ENCODE measurements around the gene TCF12. TPM values are rescaled to one million over a fixed set of nuclear protein-coding genes. Genes with fewer than 3 reads are reported as not detected.

The TCF12 gene
- total RNA-seq, 1 donor from 2014 or later, result 93.0 TPM

GRCh38 chr15:57018151-57018550 lies 99.7 kb downstream of the TCF12 start:
- Histone ChIP-seq H3K27ac (no peak overlapping the region), H3K4me3 (no peak overlapping the region), H3K4me1 (peaks cover 12% of the 10 kb centered on the region), H3K9me3 (no peaks in the 10 kb centered on the region), H3K27me3 (ENCODE audit: low read depth) (no peaks in the 10 kb centered on the region), H3K36me3 (no peaks in the 10 kb centered on the region)
- ATAC-seq, result no peak
- no peak for DNase-seq
- intact Hi-C loops (cut with DNase I), result no loop called here
- TF ChIP-seq CTCF (IDR thresholded peaks at IDR 0.05), result no peak

- no peak overlapping the region for H3K27ac ChIP-seq
- no peaks in the 10 kb centered on the region for H3K27me3 ChIP-seq (ENCODE audit: low read depth)
- H3K9me3 ChIP-seq, result no peaks in the 10 kb centered on the region
- no peaks in the 10 kb centered on the region for H3K36me3 ChIP-seq
- H3K4me3 ChIP-seq, result no peak overlapping the region
- no peak for TF ChIP-seq CTCF (IDR thresholded peaks at IDR 0.05)
- no peak for DNase-seq
- no peak for ATAC-seq
- H3K4me1 ChIP-seq, result peaks cover 12% of the 10 kb centered on the region
- intact Hi-C loops (cut with DNase I), result no loop called here
Measured at GRCh38 chr15:57019496-57020160, 101.2 kb downstream of the TCF12 start.

- intact Hi-C loops (cut with DNase I), result no loop called here
- Histone ChIP-seq H3K36me3 (no peaks in the 10 kb centered on the region), H3K4me1 (peaks cover 15% of the 10 kb centered on the region), H3K9me3 (no peaks in the 10 kb centered on the region), H3K27ac (no peak overlapping the region), H3K4me3 (no peak overlapping the region), H3K27me3 (ENCODE audit: low read depth) (no peaks in the 10 kb centered on the region)
- no peak for TF ChIP-seq CTCF (IDR thresholded peaks at IDR 0.05)
- DNase-seq (no peak), ATAC-seq (no peak)
Measured at GRCh38 chr15:57025264-57025926, 107.0 kb downstream of the TCF12 start.

GRCh38 chr15:57026016-57026592 lies 107.7 kb downstream of the TCF12 start:
- no peak for ATAC-seq
- Histone ChIP-seq H3K4me1 (peaks cover 22% of the 10 kb centered on the region), H3K27me3 (ENCODE audit: low read depth) (no peaks in the 10 kb centered on the region), H3K4me3 (no peak overlapping the region), H3K36me3 (no peaks in the 10 kb centered on the region), H3K9me3 (no peaks in the 10 kb centered on the region), H3K27ac (no peak overlapping the region)
- no peak for TF ChIP-seq CTCF (IDR thresholded peaks at IDR 0.05)
- no peak for DNase-seq
- intact Hi-C loops (cut with DNase I), result no loop called here

GRCh38 chr15:57027596-57027995 lies 109.2 kb downstream of the TCF12 start:
- DNase-seq (no peak), ATAC-seq (no peak)
- intact Hi-C loops (cut with DNase I), result no loop called here
- Histone ChIP-seq H3K27ac (no peak overlapping the region), H3K4me1 (peaks cover 36% of the 10 kb centered on the region), H3K4me3 (no peak overlapping the region), H3K36me3 (no peaks in the 10 kb centered on the region), H3K9me3 (no peaks in the 10 kb centered on the region), H3K27me3 (ENCODE audit: low read depth) (no peaks in the 10 kb centered on the region)
- no peak for TF ChIP-seq CTCF (IDR thresholded peaks at IDR 0.05)
